HG03378 (cell line): Measurements from ENCODE around the gene NEK4.

ENCODE experiments used
- ATAC-seq: cut with Tn5 transposase; IDR thresholded peaks from one replicate; pipeline ENCODE4 v1.9.1; 2021; ENCODE audit warnings: mild to moderate bottlenecking, moderate library complexity; ENCODE audit not compliant: unreplicated experiment

NEK4 gene

DNA sequence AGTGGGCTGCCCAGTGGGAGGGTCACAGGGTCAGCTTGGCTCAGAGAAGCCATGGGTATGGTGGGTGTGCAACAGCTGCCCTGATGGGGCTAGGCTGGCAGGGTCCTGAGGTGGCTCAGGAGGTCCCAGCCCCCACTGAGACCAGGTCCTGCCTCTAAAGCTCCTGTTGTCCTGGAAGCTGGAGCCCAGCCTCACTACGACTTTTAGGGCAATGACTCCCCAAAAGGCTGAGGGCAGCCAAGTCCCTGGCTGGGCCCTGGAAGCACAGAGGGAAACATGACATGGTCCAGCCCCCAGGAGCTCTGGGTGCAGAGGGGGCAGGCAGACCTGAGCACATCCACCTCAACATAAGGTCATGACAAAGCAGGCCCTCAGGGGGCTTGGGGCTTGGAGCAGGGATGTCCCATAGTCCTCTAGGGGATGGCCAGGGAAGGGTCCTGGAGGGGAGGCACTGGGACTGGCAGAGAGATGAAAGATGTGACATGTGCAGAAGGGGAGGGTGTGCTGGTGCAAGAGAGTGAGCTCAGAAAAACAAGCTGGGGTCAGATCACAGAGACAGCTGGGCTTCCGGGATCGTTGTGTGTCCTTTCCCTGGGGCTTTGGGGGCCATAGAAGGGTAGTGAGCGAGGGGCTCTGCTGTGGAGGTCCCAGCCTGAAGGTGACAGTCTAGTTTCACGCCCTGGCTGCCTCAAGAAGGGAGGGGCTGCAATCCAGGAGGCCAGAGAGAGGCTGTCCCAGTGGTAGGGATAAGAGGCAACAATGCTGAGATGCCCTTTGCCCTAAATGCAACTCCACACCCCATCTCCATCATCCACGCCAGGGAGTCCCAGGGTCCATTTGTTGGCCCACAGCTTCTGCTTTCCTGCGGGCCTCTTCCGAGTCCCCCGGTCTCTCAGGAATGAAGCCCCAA, 23.2 kb upstream of the NEK4 start:
- ATAC-seq: no peak

- no peak for ATAC-seq
These were observed 22.4 kb upstream of the NEK4 start for GRCh38 chr3:52792961-52793695.

GRCh38 chr3:52792413-52792812, 21.7 kb upstream of the NEK4 start:
- ATAC-seq: no peak

DNA sequence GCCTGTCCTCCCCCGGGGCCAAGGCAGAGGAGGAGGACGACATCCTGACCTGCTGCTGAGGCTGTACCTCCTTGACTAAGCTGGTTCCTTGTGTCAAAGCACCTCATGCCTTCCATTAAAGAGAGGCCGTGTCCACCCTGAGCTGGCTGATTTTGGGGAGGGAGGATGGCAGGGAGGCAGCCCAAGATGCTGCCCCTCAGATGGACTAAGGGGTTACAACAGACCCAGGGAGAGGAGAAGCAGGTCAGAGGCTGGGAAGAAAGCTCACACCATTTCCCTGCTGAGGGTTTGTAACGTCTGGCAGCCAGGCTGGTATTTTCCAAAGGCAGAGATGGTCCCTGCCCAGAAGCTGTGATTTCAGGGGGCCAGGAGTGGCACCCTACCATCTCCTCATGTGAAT, 21.2 kb upstream of the NEK4 start:
- ATAC-seq: no peak

- no peak for ATAC-seq
These were observed 20.6 kb upstream of the NEK4 start for GRCh38 chr3:52791366-52791765.

- ATAC-seq: no peak
These were observed 20.0 kb upstream of the NEK4 start for GRCh38 chr3:52790741-52791140.

GRCh38 chr3:52790337-52790736, 19.6 kb upstream of the NEK4 start:
- ATAC-seq: no peak

GRCh38 chr3:52789746-52790040, 19.0 kb upstream of the NEK4 start:
- ATAC-seq: no peak

- no peak for ATAC-seq
These were observed 18.4 kb upstream of the NEK4 start for GRCh38 chr3:52788890-52789745.

DNA sequence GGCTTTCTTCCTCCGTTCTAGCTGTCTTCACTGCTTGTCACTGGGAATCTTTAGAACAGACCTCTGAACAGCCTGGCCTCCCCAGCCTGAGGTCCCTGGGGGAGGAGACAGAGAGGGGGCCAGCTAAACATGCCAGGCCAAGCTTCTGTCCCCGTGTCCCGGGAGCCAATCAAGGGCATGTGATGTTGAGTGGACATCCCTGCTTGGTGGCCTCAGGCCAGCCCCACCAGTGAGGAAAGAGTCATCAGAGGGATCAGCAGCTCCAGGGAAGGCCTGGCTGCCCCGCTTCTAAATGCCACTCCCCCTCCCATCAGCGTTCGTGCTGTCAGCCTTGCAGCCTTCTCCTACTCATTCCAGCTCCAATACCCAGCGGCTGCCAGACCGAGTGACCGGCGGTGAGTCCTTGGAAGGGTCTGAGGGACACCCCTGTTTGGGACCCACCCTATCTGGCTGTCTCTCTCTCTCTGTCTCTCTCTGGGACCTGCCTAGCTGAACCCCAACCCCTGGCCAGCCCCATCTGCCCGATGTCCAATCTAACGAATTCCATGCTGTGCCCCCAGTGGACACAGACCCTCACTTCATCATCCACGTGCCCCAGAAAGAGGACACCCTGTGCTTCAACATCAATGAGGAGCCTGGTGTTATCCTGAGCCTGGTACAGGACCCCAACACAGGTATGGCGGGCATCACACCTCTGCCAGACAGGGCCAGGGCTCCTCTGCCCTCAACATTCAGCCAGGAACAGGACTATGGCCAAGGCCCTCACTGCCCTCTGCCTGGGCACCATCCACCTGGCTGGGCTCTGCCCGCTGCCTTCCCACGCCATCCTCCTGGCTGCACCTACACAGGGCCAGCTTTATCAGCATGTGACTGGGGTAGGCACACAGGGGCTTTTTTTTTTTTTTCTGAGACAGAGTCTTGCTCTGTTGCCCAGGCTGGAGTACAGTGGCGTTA, 17.2 kb upstream of the NEK4 start:
- ATAC-seq: no peak

- ATAC-seq: no peak
These were observed 16.5 kb upstream of the NEK4 start for GRCh38 chr3:52787246-52787645.

- no peak for ATAC-seq
These were observed 15.8 kb upstream of the NEK4 start for GRCh38 chr3:52786330-52787215.

DNA sequence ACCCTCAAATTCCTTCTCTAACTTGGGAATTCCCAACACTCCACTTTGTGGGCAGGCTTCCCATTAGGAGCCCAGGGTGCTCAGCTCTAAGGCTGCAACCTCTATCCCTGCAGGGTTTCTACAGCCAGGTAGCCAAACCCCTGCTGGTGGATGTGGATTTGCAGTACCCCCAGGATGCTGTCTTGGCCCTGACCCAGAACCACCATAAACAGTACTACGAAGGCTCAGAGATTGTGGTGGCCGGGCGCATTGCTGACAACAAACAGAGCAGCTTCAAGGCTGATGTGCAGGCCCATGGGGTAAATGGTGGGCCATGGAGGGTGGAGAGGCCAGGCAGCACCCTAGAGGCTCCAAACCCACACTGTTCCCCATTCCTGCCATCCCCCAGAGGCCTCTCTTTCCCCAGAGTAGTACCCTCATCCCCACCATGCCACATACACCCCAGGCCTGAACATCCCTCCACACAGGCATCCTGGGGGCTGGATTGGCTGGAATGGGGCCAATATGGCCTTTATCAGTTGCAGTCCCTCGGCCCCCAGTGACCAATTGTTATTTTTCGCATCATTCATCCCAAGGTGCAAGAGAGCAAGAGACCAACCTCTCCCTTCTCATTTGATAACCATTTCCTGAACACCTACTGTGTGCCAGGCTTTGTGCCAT, 14.3 kb upstream of the NEK4 start:
- ATAC-seq: no peak

DNA sequence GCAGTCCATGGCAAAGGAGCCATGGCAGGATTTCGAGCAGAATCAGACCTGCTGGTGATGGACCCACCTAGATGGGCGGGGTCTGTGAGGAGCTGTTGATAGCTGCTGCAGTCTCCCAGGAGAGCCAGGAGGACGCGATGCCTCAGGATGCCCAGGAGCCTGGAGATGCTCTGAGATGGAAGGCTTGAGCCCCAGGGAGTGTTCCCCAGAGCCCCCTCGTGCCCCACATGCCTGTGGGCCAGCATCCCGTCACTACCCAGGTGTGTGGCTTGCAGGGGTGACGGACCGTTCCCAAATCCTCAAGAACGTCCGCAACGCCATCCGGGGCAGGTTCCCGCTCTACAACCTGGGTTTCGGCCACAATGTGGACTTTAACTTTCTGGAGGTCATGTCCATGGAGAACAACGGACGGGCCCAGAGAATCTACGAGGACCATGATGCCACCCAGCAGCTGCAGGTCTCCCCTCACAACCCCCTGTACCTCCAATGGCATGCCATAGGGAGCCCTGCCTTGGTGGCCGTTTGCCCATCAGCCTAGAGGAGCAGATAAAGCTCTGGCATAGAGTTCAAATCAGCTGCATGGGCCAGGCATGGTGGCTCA, 13.4 kb upstream of the NEK4 start:
- no peak for ATAC-seq

GRCh38 chr3:52783211-52783555, 12.4 kb upstream of the NEK4 start:
- no peak for ATAC-seq

DNA sequence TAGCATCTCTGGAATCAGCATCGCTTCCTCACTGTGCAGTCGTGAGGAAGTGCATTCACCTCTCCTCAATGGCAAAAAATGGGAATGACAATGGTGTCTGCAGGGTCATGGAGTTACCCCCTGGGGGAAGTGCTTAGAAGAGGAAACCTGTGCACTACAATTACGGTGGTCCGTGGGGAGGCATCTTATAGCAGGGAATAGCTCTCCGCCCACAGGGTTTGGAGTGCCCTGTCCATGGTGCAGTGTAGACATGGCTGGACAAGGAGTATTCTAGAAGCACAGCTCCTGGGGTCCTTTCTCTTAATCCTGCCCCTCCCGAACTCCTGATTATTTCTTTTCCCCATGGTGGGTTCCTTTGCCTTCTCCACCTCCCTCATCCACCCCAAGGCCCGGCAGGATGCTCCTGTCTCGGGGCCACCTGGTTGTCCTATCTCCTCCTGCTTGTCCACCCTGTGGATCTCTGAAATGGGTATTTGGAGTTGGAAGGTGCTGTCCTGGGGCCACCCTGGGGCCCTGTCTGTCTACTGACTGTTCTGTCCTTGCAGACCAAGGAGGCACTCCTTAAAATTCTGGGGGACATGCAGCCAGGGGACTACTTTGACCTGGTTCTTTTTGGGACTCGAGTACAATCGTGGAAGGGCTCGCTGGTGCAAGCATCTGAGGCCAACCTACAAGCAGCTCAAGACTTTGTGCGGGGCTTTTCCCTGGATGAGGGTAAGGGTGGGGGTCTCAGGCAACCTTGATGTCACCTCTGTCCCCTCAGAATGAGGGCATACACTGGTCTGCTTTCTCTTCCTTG, 11.9 kb upstream of the NEK4 start:
- no peak for ATAC-seq

- ATAC-seq: no peak
These were observed 11.0 kb upstream of the NEK4 start for GRCh38 chr3:52781741-52782140.
